Activated T-helper 17 cell treated with anti-CD3 and anti-CD28 coated beads, Interleukin-2, amount 50 U/mL, for 72 hours (primary cell): Measurements from ENCODE around the gene STON1. TPM values are rescaled to one million over a fixed set of nuclear protein-coding genes. Genes with fewer than 3 reads are reported as not detected.
"Not testable (repeated sequence)": the region's sequence is repeated elsewhere in the genome, so short reads cannot be mapped to it uniquely, and the experiment has no call there.

Experiments
- ATAC-seq: fragments of 150-1000 bp; cut with Tn5 transposase; replicated peaks from 2 replicates; pipeline ENCODE4 v1.10.0; 2021; ENCODE audit warnings: mild to moderate bottlenecking, moderate library complexity
- H3K27ac Mint-ChIP-seq: one replicate; pipeline ENCODE4 v1.8.0; 2022; ENCODE audit warnings: mixed read lengths
- H3K27me3 Mint-ChIP-seq: one replicate; pipeline ENCODE4 v1.8.0; 2022; ENCODE audit warnings: mixed read lengths
- H3K36me3 Mint-ChIP-seq: one replicate; pipeline ENCODE4 v1.8.0; 2022; ENCODE audit warnings: low read depth, mild to moderate bottlenecking, mixed read lengths
- H3K4me1 Mint-ChIP-seq: one replicate; pipeline ENCODE4 v1.8.0; 2022; ENCODE audit warnings: mixed read lengths
- H3K4me3 Mint-ChIP-seq: one replicate; pipeline ENCODE4 v1.8.0; 2022; ENCODE audit warnings: mild to moderate bottlenecking, mixed read lengths
- H3K9me3 Mint-ChIP-seq: one replicate; pipeline ENCODE4 v1.8.0; 2022; ENCODE audit warnings: mixed read lengths
- total RNA-seq, 2 donors: library from RNA; stranded (reverse); gene quantifications; one replicate each; pipeline ENCODE4 v1.2.3, GENCODE V29; 2022

The STON1 gene
- total RNA-seq, 2 donors from 2014 or later, result 3.0 to 4.2 TPM

DNA sequence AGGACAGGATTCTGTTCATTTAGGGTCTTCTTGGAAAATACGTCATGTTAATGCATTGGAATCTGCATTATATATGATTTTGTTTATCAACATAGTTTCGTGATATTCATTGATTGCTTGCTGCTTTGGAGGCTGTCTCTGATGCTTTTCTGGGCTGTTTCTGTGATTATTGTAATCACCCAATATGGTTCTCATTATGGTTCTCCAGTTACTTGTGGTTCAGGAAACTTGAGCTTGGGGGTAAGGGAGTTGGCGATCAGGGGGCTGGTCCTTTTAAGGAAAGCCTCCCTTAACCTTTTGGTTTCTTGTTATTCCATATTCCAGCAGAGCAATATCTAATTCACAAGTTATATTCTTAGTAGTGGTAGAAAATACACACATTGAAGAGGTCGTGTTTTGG lies 17.4 kb upstream of the STON1 start:
- ATAC-seq, result no peak
- H3K4me3 Mint-ChIP-seq, result no peak overlapping the region

DNA sequence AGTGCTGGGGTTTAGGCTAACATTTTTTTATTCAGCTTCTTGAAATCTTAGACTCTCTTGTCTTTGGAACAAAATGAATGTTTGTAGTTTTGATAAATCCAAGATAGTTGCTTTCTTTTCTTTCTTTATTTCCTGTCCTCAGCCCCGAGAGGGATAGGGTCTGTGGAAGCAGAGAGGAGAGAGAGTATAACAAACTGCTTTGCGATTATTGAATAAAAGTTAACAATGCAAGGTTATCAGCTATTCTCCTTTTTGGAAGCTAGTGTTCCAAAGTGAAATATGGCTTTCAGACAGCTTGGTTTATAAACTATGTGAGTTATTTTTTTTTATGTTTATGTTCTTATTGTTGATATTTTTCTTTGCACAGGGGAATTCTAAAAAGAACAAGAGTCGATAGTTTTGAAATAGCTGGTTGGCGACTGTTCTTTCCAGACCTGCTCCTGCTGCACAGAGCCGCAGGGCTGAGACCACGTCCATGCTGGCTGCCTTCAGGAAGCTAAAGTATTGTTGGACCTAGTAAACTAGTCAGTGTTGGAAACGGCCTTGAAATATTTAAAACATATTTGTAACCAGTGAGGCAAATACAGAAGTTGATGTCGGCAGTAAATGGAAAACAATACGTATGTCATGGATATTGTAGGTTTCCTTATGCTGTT lies 15.5 kb upstream of the STON1 start:
- Mint-ChIP-seq H3K27ac (no peak overlapping the region), H3K36me3 (peaks cover 99% of the 10 kb centered on the region), H3K4me3 (no peak overlapping the region), H3K4me1 (peaks cover 6% of the 10 kb centered on the region), H3K27me3 (no peaks in the 10 kb centered on the region), H3K9me3 (no peaks in the 10 kb centered on the region)
- ATAC-seq, result no peak

More for the DNA sequence above, 17.4 kb upstream of the STON1 start:
- H3K36me3 Mint-ChIP-seq, result peaks cover 96% of the 10 kb centered on the region
- no peaks in the 10 kb centered on the region for H3K27me3 Mint-ChIP-seq
- no peaks in the 10 kb centered on the region for H3K9me3 Mint-ChIP-seq
- peaks cover 18% of the 10 kb centered on the region for H3K4me1 Mint-ChIP-seq
- no peak overlapping the region for H3K27ac Mint-ChIP-seq

DNA sequence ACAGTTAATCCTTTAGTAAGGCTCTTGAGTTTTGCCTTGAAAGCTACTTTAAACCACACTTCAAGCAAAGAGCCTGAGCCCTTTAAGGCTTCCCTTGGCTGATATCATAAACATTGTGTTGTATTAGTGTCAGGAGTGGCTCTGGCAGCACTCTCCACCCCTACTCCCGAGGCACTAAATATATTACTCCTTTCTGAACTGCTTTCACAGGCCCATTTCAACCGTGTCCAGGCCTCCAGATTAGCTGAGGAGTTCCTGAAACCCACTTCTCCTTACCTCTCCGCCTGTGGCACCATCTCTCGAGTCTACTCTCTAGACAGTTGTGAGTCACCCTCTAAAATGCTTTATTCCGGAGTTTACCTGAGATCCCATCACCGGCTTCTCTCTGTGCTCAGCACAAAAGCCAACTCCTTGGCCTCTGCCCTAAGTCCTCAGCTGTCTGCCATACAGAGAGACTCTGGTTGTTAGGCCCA lies 14.4 kb upstream of the STON1 start:
- Mint-ChIP-seq H3K27ac (no peak overlapping the region), H3K4me3 (no peak overlapping the region), H3K9me3 (no peaks in the 10 kb centered on the region), H3K36me3 (peaks cover 98% of the 10 kb centered on the region), H3K4me1 (peaks cover 3% of the 10 kb centered on the region), H3K27me3 (no peaks in the 10 kb centered on the region)
- no peak for ATAC-seq

DNA sequence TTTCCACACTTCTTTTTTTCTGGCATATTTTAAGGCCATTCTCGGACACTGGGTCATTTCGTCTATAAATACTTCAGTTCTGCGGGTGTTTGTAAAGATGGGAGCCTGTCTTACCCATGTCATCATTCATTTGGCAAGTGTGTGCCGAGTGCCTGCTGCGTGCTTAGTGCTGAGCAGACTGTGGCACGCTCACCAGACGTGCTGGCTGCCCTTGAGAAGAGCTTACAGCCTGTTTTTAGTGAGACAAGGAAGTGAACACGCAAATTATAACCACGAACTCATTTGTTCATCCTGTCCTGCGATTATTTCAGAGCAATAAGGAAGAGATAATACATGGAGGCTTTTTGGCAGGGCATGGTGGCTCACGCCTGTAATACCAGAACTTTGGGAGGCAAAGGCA lies 10.4 kb upstream of the STON1 start:
- no peaks in the 10 kb centered on the region for H3K9me3 Mint-ChIP-seq
- H3K27me3 Mint-ChIP-seq, result no peaks in the 10 kb centered on the region
- H3K4me3 Mint-ChIP-seq, result no peak overlapping the region
- peaks cover 5% of the 10 kb centered on the region for H3K4me1 Mint-ChIP-seq
- no peak for ATAC-seq
- H3K27ac Mint-ChIP-seq, result no peak overlapping the region
- H3K36me3 Mint-ChIP-seq, result peaks cover 77% of the 10 kb centered on the region

- not testable (repeated sequence) for H3K27ac Mint-ChIP-seq, H3K4me3 Mint-ChIP-seq, H3K4me1 Mint-ChIP-seq, H3K9me3 Mint-ChIP-seq, H3K27me3 Mint-ChIP-seq, ATAC-seq
- H3K36me3 Mint-ChIP-seq, result peaks cover 34% of the 10 kb centered on the region
These were observed 5.2 kb upstream of the STON1 start for GRCh38 chr2:48524756-48525155.

- peaks cover 5% of the 10 kb centered on the region for H3K4me1 Mint-ChIP-seq
- no peak for ATAC-seq
- no peak overlapping the region for H3K27ac Mint-ChIP-seq
- peaks cover 29% of the 10 kb centered on the region for H3K36me3 Mint-ChIP-seq
- H3K9me3 Mint-ChIP-seq, result no peaks in the 10 kb centered on the region
- H3K27me3 Mint-ChIP-seq, result no peaks in the 10 kb centered on the region
- H3K4me3 Mint-ChIP-seq, result no peak overlapping the region
These were observed 4.5 kb upstream of the STON1 start for GRCh38 chr2:48525269-48525943.

- H3K27ac Mint-ChIP-seq, result no peak overlapping the region
- no peak for ATAC-seq
- H3K9me3 Mint-ChIP-seq, result no peaks in the 10 kb centered on the region
- no peak overlapping the region for H3K4me3 Mint-ChIP-seq
- H3K4me1 Mint-ChIP-seq, result peaks cover 4% of the 10 kb centered on the region
- no peaks in the 10 kb centered on the region for H3K27me3 Mint-ChIP-seq
- H3K36me3 Mint-ChIP-seq, result peaks cover 10% of the 10 kb centered on the region
These were observed 2.6 kb upstream of the STON1 start for GRCh38 chr2:48527226-48527885.

DNA sequence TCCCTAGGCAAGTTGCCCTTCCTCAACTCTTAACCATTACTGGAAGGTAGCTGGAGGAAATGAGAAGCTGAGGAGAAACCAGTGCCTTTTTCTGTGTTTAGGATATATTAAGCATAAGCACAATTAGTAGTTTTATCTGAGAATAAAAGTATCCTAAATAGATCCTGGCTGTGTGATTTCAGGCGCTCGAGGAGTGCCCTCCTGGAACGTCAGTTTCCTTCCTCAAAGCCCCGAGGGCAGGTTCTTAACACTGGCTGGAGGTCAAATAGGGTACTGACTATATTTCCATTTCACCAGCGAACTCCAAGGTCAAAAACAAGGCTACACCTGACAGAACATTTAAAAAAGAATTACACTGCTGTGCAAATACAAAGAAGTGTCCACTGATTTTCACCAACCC lies 1.5 kb upstream of the STON1 start:
- ATAC-seq, result no peak
- Mint-ChIP-seq H3K27me3 (no peaks in the 10 kb centered on the region), H3K4me3 (peak overlapping the region; percentile 83), H3K27ac (no peak overlapping the region), H3K36me3 (peaks cover 8% of the 10 kb centered on the region), H3K9me3 (no peaks in the 10 kb centered on the region), H3K4me1 (peaks cover 4% of the 10 kb centered on the region)

DNA sequence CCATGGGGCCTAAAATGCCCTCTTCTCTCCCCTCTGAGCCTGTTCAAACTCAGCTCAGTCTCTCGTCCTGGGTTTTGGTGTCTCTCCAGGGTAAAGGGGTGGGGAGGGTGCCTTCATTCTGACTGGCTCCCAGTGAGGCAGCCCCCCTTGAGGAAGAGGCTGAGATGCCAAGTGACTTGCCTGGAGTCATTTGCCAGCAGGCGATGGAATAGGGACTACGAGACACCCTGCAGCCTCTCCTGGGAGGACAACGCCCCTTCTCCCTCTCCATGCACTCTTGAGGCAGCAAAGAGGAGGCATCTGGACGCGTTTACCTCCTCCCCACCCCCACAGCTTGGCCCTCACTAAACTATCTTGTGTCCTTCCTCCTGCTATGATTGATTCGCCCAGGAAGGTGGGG lies 760 bp upstream of the STON1 start:
- H3K36me3 Mint-ChIP-seq, result peaks cover 8% of the 10 kb centered on the region
- no peak overlapping the region for H3K27ac Mint-ChIP-seq
- H3K9me3 Mint-ChIP-seq, result no peaks in the 10 kb centered on the region
- no peaks in the 10 kb centered on the region for H3K27me3 Mint-ChIP-seq
- ATAC-seq, result no peak
- peak overlapping the region; percentile 83 for H3K4me3 Mint-ChIP-seq
- peaks cover 4% of the 10 kb centered on the region for H3K4me1 Mint-ChIP-seq

GRCh38 chr2:48529676-48530032 lies 300 bp upstream of the STON1 start:
- no peaks in the 10 kb centered on the region for H3K9me3 Mint-ChIP-seq

DNA sequence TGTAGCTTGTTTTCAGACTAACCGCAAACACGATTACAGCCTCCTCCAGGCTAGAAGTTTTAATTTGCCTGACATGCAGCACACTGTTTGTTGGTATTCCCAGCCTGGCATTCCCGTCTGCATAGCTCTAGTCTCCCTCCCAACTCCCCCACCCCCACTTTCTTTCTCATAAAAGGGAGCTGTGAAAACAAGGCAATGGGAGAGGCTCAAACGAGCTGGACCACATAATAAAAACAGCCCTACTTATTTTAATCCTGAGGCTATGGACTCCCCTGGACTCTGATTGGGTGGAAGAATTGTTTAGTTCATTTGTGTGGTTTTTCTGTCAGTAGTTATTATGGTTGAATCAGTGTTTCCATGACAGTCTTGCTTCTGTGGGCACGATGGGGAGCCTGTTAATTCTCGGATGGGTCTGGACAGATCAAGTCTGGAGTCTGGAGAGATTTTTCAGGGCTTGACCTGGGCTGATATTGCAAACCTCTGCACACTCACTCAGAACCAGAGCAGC lies 1.2 kb downstream of the STON1 start:
- H3K9me3 Mint-ChIP-seq, result no peaks in the 10 kb centered on the region
- H3K36me3 Mint-ChIP-seq, result no peaks in the 10 kb centered on the region
- H3K27me3 Mint-ChIP-seq, result no peaks in the 10 kb centered on the region
- peak; percentile 53 for ATAC-seq
- H3K27ac Mint-ChIP-seq, result peak overlapping the region; percentile 80
- H3K4me3 Mint-ChIP-seq, result peak overlapping the region; percentile 83
- peaks cover 4% of the 10 kb centered on the region for H3K4me1 Mint-ChIP-seq

More at GRCh38 chr2:48529676-48530032, 300 bp upstream of the STON1 start:
- Mint-ChIP-seq H3K4me3 (peak overlapping the region; percentile 83), H3K27me3 (no peaks in the 10 kb centered on the region), H3K4me1 (peaks cover 4% of the 10 kb centered on the region), H3K27ac (peak overlapping the region; percentile 86), H3K36me3 (peaks cover 7% of the 10 kb centered on the region)
- peak; percentile 31 for ATAC-seq

DNA sequence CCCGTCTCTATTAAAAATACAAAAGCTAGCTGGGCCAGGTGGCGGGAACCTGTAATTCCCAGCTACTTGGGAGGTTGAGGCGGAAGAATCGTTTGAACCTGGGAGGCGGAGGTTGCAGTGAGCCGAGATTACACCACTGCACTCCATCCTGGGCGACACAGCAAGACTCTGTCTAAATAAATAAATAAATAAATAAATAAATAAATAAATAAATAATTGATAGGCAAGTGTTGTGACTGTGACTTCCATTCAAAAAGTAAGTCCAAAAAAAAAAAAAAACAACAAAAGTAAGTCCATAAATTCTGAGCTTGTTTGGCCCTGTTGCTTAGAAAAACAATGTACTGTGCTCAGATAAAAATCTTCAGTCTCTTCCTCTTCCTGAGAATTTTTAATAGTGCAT lies 2.2 kb downstream of the STON1 start:
- Mint-ChIP-seq H3K4me1 (peaks cover 4% of the 10 kb centered on the region), H3K27ac (no peak overlapping the region), H3K27me3 (no peaks in the 10 kb centered on the region), H3K4me3 (peak overlapping the region; percentile 83), H3K9me3 (no peaks in the 10 kb centered on the region), H3K36me3 (no peaks in the 10 kb centered on the region)
- ATAC-seq, result no peak

- Mint-ChIP-seq H3K36me3 (no peaks in the 10 kb centered on the region), H3K4me3 (no peak overlapping the region), H3K9me3 (no peaks in the 10 kb centered on the region), H3K27ac (no peak overlapping the region), H3K4me1 (peaks cover 4% of the 10 kb centered on the region), H3K27me3 (no peaks in the 10 kb centered on the region)
- no peak for ATAC-seq
These were observed 2.9 kb downstream of the STON1 start for GRCh38 chr2:48532824-48533223.

DNA sequence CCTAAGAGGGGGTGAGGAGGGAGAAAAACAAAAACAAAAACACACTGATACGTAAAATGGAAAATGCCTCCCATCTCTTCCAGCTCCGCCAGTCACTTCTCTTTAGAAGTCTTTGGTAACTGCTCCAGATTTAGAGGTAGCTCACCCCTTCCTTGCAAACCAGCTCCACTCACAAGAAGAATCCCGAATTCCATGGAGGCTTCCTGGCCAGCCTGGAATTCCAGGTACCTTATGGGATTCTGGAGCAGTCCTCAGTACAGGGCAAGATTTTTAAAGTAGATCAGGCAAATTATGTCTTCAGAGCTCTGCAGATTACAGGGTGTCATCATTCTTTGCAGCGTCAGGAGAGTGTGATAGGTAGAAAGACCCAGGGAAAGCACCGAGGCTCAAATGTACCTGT lies 4.8 kb downstream of the STON1 start:
- peaks cover 4% of the 10 kb centered on the region for H3K4me1 Mint-ChIP-seq

More for the DNA sequence above, 4.8 kb downstream of the STON1 start:
- Mint-ChIP-seq H3K27ac (peak overlapping the region; percentile 2), H3K9me3 (no peaks in the 10 kb centered on the region), H3K36me3 (no peaks in the 10 kb centered on the region), H3K27me3 (no peaks in the 10 kb centered on the region), H3K4me3 (no peak overlapping the region)
- no peak for ATAC-seq
